Activated gamma-delta T cell (primary cell): ENCODE data around the gene KLRK1.
"Not testable (repeated sequence)": the region's sequence is repeated elsewhere in the genome, so short reads cannot be mapped to it uniquely, and the experiment has no call there.

ENCODE experiments used
- DNase-seq: peaks from one replicate; lab custom pipeline; 2025; lab: John Stamatoyannopoulos, UW
- total RNA-seq, 2 donors: gene quantifications; one replicate each; lab custom pipeline; 2026; lab: John Stamatoyannopoulos, UW

The KLRK1 gene
- total RNA-seq = 22.0 to 28.1 reads per million in 2 donors

GRCh38 chr12:10389904-10390303 is at the start of gene KLRK1:
KLRK1 (minus strand) TSS chr12:10390041; CDS start chr12:10388810, 1,231 bp downstream.
- no peak for DNase-seq

GRCh38 chr12:10437601-10438000 is 47.8 kb upstream of the KLRK1 start:
- not testable (repeated sequence) for DNase-seq

GRCh38 chr12:10435816-10436215 is 46.0 kb upstream of the KLRK1 start, which contains the start of gene KLRC2:
KLRC2 (minus strand) TSS chr12:10436010; CDS start chr12:10435986, 24 bp downstream.
- DNase-seq = not testable (repeated sequence)

- not testable (repeated sequence) for DNase-seq
Observed at GRCh38 chr12:10430623-10431022, 40.8 kb upstream of the KLRK1 start.

GRCh38 chr12:10425938-10426337 is 36.1 kb upstream of the KLRK1 start:
- DNase-seq = not testable (repeated sequence)

GRCh38 chr12:10424260-10424899 is 34.5 kb upstream of the KLRK1 start:
- not testable (repeated sequence) for DNase-seq

GRCh38 chr12:10422159-10422558 is 32.3 kb upstream of the KLRK1 start:
- DNase-seq = not testable (repeated sequence)

- not testable (repeated sequence) for DNase-seq
Observed at GRCh38 chr12:10420334-10420733, 30.5 kb upstream of the KLRK1 start, which contains the start of gene KLRC3. KLRC3 (minus strand) TSS chr12:10420595; CDS start chr12:10420550, 45 bp downstream.

GRCh38 chr12:10409392-10409791 is 19.6 kb upstream of the KLRK1 start, which contains the start of gene KLRC4:
KLRC4 (minus strand) TSS chr12:10409757; CDS start chr12:10409575, 182 bp downstream.
- DNase-seq = no peak

- no peak for DNase-seq
Observed at GRCh38 chr12:10408842-10409241, 19.0 kb upstream of the KLRK1 start.

GRCh38 chr12:10406725-10407124 is 16.9 kb upstream of the KLRK1 start:
- DNase-seq = no peak

GRCh38 chr12:10405294-10405693 is 15.5 kb upstream of the KLRK1 start:
- DNase-seq = no peak

- DNase-seq = no peak
Observed at GRCh38 chr12:10404798-10405197, 15.0 kb upstream of the KLRK1 start.

- DNase-seq = no peak
Observed at GRCh38 chr12:10400829-10401228, 11.0 kb upstream of the KLRK1 start.

- no peak for DNase-seq
Observed at GRCh38 chr12:10398168-10398567, 8.3 kb upstream of the KLRK1 start.

GRCh38 chr12:10397296-10397695 is 7.5 kb upstream of the KLRK1 start:
- DNase-seq = no peak

GRCh38 chr12:10396176-10396575 is 6.3 kb upstream of the KLRK1 start:
- not testable (repeated sequence) for DNase-seq

GRCh38 chr12:10395390-10395998 is 5.7 kb upstream of the KLRK1 start:
- DNase-seq = no peak

- DNase-seq = not testable (repeated sequence)
Observed at GRCh38 chr12:10394531-10395152, 4.8 kb upstream of the KLRK1 start.

GRCh38 chr12:10393291-10393690 is 3.5 kb upstream of the KLRK1 start:
- DNase-seq = no peak

- no peak for DNase-seq
Observed at GRCh38 chr12:10392394-10392930, 2.6 kb upstream of the KLRK1 start.

GRCh38 chr12:10390991-10391390 is 1.1 kb upstream of the KLRK1 start:
- DNase-seq = not testable (repeated sequence)
